ENCODE measurements around the gene EHD4.

The EHD4 gene

DNA sequence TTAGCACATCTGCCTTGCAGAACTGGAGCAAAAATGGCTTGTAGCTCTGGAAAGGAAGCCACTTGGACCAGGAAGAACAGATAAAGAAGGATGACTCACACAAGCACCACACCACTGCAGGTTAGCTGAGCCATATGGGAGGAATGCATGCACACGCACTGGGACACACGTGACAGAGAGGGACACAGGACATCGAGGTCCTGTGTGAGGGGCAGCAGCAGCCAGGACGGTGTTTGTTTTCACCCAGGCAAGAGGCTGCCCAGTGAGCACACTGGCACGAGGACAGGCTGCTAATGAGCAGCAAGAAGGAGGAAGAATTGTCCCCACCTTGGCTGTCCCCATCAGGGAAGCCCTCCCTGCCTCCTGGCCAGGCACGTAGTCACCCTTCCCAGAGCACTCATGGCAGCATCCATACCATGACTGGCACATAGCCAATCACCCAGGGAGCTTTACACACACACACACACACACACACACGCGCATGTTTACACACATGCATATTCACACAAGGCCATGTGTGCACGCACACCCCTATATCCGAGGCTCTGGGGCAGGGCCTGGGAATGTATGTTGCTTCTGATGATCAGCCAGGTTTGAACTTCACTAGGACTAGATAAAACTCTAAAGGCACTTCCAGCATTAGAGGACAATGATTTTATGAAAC, 54.5 kb downstream of the EHD4 start:
- TF ChIP-seq, protein P1, sequence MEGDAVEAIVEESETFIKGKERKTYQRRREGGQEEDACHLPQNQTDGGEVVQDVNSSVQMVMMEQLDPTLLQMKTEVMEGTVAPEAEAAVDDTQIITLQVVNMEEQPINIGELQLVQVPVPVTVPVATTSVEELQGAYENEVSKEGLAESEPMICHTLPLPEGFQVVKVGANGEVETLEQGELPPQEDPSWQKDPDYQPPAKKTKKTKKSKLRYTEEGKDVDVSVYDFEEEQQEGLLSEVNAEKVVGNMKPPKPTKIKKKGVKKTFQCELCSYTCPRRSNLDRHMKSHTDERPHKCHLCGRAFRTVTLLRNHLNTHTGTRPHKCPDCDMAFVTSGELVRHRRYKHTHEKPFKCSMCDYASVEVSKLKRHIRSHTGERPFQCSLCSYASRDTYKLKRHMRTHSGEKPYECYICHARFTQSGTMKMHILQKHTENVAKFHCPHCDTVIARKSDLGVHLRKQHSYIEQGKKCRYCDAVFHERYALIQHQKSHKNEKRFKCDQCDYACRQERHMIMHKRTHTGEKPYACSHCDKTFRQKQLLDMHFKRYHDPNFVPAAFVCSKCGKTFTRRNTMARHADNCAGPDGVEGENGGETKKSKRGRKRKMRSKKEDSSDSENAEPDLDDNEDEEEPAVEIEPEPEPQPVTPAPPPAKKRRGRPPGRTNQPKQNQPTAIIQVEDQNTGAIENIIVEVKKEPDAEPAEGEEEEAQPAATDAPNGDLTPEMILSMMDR (IDR thresholded peaks at IDR 0.05): no peak

DNA sequence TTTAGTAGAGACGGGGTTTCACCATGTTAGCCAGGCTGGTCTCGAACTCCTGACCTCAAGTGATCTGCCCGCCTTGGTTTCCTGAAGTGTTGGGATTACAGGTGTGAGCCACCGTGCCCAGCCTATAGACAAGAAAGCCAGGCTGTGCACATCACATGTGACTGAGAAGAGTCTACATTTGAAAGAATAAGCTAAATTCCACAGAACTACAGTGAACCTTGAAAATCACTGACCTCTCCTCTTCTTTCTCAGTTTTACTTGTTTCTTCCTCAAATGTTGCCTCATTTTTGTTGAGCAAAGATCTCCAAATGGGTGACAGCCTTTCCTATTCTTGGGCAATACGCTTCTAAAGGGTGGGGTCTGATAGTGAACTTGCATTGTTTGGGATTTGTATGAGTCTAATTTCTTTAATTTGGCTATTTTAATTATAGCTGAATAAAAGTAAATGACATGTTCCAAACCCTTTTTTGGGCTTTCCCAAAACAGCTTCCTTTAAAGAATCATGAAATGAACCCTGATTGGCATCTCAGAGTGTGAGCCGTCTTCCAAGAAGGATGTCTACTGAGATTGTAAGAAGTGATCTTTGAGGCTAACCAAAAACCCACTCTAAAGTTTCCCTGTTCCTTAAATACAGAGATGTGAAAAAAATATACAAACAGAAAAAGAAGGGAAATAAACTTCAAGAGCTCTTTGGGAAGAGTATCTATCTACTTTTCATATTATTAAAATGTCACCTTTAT, 56.9 kb downstream of the EHD4 start:
- TF ChIP-seq, protein P1 (IDR thresholded peaks at IDR 0.05): no peak

GRCh38 chr15:41914411-41914810, 57.9 kb downstream of the EHD4 start:
- TF ChIP-seq, protein P1 (IDR thresholded peaks at IDR 0.05): no peak

DNA sequence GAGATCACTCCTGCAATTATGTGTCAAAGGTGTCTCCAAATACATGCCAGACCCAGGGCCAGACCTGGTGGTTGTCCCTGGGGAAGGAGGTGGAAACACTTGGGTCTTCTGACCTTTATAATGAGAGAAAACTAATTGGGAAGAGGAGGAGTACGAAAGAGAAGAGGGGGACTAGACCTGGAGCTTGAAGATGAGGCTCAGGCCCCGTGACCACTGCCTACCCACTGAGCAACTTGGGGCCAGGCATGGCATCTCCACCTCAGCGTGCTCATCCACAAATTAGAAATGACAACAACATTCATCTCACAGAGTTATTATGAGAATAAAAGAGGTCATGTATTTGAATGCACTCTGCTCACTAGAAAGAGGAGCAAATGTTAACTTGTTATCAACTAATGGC, 59.1 kb downstream of the EHD4 start:
- TF ChIP-seq, protein P1 (IDR thresholded peaks at IDR 0.05): no peak

GRCh38 chr15:41911691-41912345, 60.5 kb downstream of the EHD4 start:
- TF ChIP-seq, protein P1 (IDR thresholded peaks at IDR 0.05): no peak

GRCh38 chr15:41908736-41909461, 63.5 kb downstream of the EHD4 start:
- TF ChIP-seq, protein P1 (IDR thresholded peaks at IDR 0.05): no peak

GRCh38 chr15:41907141-41907540, 65.2 kb downstream of the EHD4 start:
- TF ChIP-seq, protein P1 (IDR thresholded peaks at IDR 0.05): no peak

Measured in LNCAP (cell line).